ENCODE results near the gene ERN1.

DNA sequence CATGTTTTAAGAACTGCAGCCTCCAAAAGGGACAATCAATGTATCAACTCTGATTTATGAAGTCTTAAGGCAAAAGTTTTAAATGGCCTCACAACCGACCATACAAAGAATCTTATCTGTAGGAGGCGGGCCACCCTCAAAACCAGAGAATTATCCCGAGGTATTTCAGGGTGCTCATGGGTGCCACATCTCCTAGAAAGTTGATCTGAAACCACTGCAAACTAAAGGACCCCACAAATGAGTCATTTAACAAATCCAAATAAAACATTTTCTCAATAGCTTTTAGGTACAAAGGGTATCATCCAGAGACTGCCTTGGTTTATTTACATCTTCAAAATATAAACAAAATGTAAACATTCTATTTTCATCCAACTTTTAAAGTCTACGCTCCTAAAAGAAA, 6.8 kb downstream of the ERN1 start:
- TF ChIP-seq, protein P1, sequence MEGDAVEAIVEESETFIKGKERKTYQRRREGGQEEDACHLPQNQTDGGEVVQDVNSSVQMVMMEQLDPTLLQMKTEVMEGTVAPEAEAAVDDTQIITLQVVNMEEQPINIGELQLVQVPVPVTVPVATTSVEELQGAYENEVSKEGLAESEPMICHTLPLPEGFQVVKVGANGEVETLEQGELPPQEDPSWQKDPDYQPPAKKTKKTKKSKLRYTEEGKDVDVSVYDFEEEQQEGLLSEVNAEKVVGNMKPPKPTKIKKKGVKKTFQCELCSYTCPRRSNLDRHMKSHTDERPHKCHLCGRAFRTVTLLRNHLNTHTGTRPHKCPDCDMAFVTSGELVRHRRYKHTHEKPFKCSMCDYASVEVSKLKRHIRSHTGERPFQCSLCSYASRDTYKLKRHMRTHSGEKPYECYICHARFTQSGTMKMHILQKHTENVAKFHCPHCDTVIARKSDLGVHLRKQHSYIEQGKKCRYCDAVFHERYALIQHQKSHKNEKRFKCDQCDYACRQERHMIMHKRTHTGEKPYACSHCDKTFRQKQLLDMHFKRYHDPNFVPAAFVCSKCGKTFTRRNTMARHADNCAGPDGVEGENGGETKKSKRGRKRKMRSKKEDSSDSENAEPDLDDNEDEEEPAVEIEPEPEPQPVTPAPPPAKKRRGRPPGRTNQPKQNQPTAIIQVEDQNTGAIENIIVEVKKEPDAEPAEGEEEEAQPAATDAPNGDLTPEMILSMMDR (conservative IDR thresholded peaks at IDR 0.05; ENCODE audit: low read depth, low read length): no peak
- TF ChIP-seq EZH2 (IDR thresholded peaks at IDR 0.05; ENCODE audit: borderline replicate concordance, low read depth, low read length, poor library complexity, severe bottlenecking): no peak
